HepG2 (cell line): ENCODE measurements around the gene ADSS1. TPM values are rescaled to one million over a fixed set of nuclear protein-coding genes. Genes with fewer than 3 reads are reported as not detected.
A peak's percentile ranks its signal among the peaks of the same experiment; 100 is the strongest.

Source experiments
- CTCF ChIP-seq: sonication (generic); formaldehyde crosslinking; IDR thresholded peaks from 2 replicates; pipeline ENCODE4 v1.5.0; 2020; ENCODE audit warnings: mild to moderate bottlenecking, missing genetic modification reagents, moderate library complexity
- FIP1L1 ChIP-seq: fragments of 200-400 bp; formaldehyde crosslinking; IDR thresholded peaks from 2 replicates; pipeline ENCODE4 v1.6.1; 2018; ENCODE audit warnings: low read depth, mild to moderate bottlenecking, low read length, moderate library complexity, borderline replicate concordance; ENCODE audit not compliant: insufficient read depth
- GABPA ChIP-seq, 2 experiments: IDR thresholded peaks; 2 replicates each; pipeline ENCODE4 v1.6.1; 2011 to 2016; ENCODE audit warnings: low read depth in 2 of 2, low read length in 1 of 2, missing biosample characterization in 1 of 2, missing genetic modification characterization in 1 of 2
- HMGA1 ChIP-seq: sonication (generic); formaldehyde crosslinking; conservative IDR thresholded peaks from 2 replicates; pipeline ENCODE4 v1.4.0; 2020; ENCODE audit warnings: missing genetic modification reagents
- HOXD1 ChIP-seq: sonication (generic); formaldehyde crosslinking; IDR thresholded peaks from 2 replicates; pipeline ENCODE4 v1.5.0; 2020; ENCODE audit warnings: missing genetic modification reagents
- MED1 ChIP-seq: sonication (generic); formaldehyde crosslinking; IDR thresholded peaks from 2 replicates; pipeline ENCODE4 v1.4.0; 2020; ENCODE audit warnings: missing genetic modification reagents
- NFRKB ChIP-seq: fragments of 450-650 bp; IDR thresholded peaks from 2 replicates; pipeline ENCODE4 v1.6.1; 2017
- PATZ1 ChIP-seq: sonication (generic); formaldehyde crosslinking; IDR thresholded peaks from 2 replicates; pipeline ENCODE4 v1.4.0; 2020; ENCODE audit warnings: missing genetic modification reagents
- SP1 ChIP-seq, 2 experiments: fragments of 450-650 bp in 1 of 2; sonication (generic) in 1 of 2; formaldehyde crosslinking in 1 of 2; IDR thresholded peaks; 2 replicates each; pipeline versions ENCODE4 v1.4.0 to v1.6.1; 2016 to 2020; ENCODE audit warnings: missing genetic modification reagents in 1 of 2
- SPEN ChIP-seq: sonication (generic); formaldehyde crosslinking; IDR thresholded peaks from 2 replicates; pipeline ENCODE4 v1.5.1; 2020; ENCODE audit warnings: low read depth, mild to moderate bottlenecking, missing genetic modification reagents
- ZFX ChIP-seq: sonication (generic); formaldehyde crosslinking; IDR thresholded peaks from 2 replicates; pipeline ENCODE4 v1.4.0; 2020; ENCODE audit warnings: mild to moderate bottlenecking, low read depth, missing genetic modification reagents, moderate library complexity
- ZNF335 ChIP-seq: sonication (generic); formaldehyde crosslinking; IDR thresholded peaks from 2 replicates; pipeline ENCODE4 v1.4.0; 2020; ENCODE audit warnings: missing genetic modification reagents
- ZNF451 ChIP-seq: sonication (generic); formaldehyde crosslinking; IDR thresholded peaks from 2 replicates; pipeline ENCODE4 v1.5.0; 2020; ENCODE audit warnings: mild to moderate bottlenecking, missing genetic modification reagents
- ZNF552 ChIP-seq: sonication (generic); formaldehyde crosslinking; IDR thresholded peaks from 2 replicates; pipeline ENCODE4 v1.9.0; 2022; ENCODE audit warnings: missing genetic modification reagents, mild to moderate bottlenecking, borderline replicate concordance
- ZNF558 ChIP-seq: sonication (generic); formaldehyde crosslinking; IDR thresholded peaks from 2 replicates; pipeline ENCODE4 v1.9.0; 2022; ENCODE audit warnings: mild to moderate bottlenecking, missing genetic modification reagents, borderline replicate concordance
- ZNF687 ChIP-seq: sonication (generic); formaldehyde crosslinking; IDR thresholded peaks from 2 replicates; pipeline ENCODE4 v1.5.1; 2020; ENCODE audit warnings: mild to moderate bottlenecking, missing genetic modification reagents, moderate library complexity
- ZSCAN25 ChIP-seq: sonication (generic); formaldehyde crosslinking; IDR thresholded peaks from 2 replicates; pipeline ENCODE4 v1.8.0; 2022; ENCODE audit warnings: mild to moderate bottlenecking, missing genetic modification reagents
- polyA plus RNA-seq, 8 experiments: library from polyadenylated mRNA; depleted of rRNA in 3 of 8; stranded (reverse) in 7 of 8; unstranded in 1 of 8; fragments of >200 nt; fragmentation: Illumina TruSeq in 4 of 8; extraction: Trizol in 4 of 8; gene quantifications; 2 replicates each; pipeline versions ENCODE4 v1.2.1 to v1.2.3, GENCODE V29; 2011 to 2016; ENCODE audit warnings: low read depth in 4 of 8, missing spikeins in 1 of 8, mixed read lengths in 1 of 8; ENCODE audit not compliant: insufficient read depth in 1 of 8
- total RNA-seq, 5 experiments: library from RNA; depleted of rRNA; stranded (reverse); fragments of >200 nt; fragmentation: Illumina TruSeq; extraction: Trizol; gene quantifications; 2 replicates each; pipeline ENCODE4 v1.2.3, GENCODE V29; 2016; ENCODE audit warnings: low read depth in 1 of 5
- TF ChIP-seq, protein P1 (sequence below): IDR thresholded peaks from 2 replicates; pipeline ENCODE4 v1.6.1; 2016; ENCODE audit warnings: missing compliant biosample characterization, missing genetic modification reagents, borderline replicate concordance
- TF ChIP-seq, protein P2 (sequence below): sonication (generic); formaldehyde crosslinking; IDR thresholded peaks from 2 replicates; pipeline ENCODE4 v1.4.0; 2020; ENCODE audit warnings: missing genetic modification reagents

The ADSS1 gene
- total and polyA plus RNA-seq, 2 of the 13 experiments (the other 11 are each of a cell fraction or from before 2014, with no cell fraction given): 1.0 to 36.7 TPM

DNA sequence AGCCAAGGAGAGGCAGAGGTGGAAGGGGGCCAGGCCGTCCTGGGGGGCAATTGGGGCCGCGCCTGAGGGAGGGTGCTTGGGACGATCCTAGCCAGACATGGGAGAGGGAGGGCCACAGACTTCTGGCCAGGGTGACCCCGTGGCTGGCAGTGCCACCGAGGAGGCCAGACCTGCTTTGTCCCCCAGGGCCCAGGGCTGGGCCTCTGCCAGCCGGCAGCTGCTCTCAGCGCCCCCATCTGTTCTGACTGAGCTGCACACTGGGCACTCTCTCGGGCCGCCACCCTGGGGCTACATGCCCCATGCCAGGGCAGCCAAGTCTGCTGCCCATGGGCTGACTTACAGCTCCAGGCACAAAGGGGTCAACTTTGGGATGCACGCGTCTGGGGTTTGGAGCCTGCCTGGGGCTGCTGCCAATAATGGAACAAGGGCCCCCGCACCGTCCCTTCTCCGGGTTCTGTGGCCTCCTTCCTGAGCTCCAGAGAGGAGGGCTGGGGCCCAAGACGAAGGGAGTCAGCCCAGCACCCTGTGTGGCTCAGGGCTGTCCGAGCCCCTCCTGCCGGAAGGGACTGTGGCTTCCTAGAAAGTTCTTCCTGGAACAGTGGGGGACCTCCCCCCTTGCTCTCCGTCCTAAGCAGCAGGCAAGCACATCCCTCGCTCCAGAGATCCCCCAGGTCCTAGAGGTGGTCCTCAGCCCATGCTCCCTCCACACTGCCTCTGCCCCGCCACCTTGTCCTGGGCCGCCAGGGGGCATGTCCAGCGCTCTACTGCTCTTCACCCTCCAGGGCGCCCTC is 1.1 kb downstream of the ADSS1 start (continued):
- TF ChIP-seq CTCF (peak; percentile 76), ZFX (CRISPR knock-in tag) (peak; percentile 58), ZNF451 (CRISPR knock-in tag) (no peak), FIP1L1 (no peak), SPEN (CRISPR knock-in tag) (peak; percentile 48; the same call in 1 of the 2 replicates), HMGA1 (CRISPR knock-in tag) (no peak), ZSCAN25 (CRISPR knock-in tag) (0 out of 2 replicates have a peak, but pooled peaks have one; percentile 21), ZNF687 (CRISPR knock-in tag) (peak; percentile 77), HOXD1 (CRISPR knock-in tag) (no peak), ZNF335 (CRISPR knock-in tag) (no peak), SP1 (IDR thresholded peaks at IDR 0.05) (no peak), SP1 (CRISPR knock-in tag; IDR thresholded peaks at IDR 0.05) (peak; percentile 54), ZNF558 (no peak), ZNF552 (no peak), PATZ1 (peak; percentile 31), GABPA (IDR thresholded peaks at IDR 0.05; ENCODE audit: low read depth, low read length) (no peak), GABPA (CRISPR knock-in tag; IDR thresholded peaks at IDR 0.05; ENCODE audit: low read depth) (peak; percentile 70), NFRKB (no peak), MED1 (CRISPR knock-in tag) (peak; percentile 50)
- TF ChIP-seq, protein P1, sequence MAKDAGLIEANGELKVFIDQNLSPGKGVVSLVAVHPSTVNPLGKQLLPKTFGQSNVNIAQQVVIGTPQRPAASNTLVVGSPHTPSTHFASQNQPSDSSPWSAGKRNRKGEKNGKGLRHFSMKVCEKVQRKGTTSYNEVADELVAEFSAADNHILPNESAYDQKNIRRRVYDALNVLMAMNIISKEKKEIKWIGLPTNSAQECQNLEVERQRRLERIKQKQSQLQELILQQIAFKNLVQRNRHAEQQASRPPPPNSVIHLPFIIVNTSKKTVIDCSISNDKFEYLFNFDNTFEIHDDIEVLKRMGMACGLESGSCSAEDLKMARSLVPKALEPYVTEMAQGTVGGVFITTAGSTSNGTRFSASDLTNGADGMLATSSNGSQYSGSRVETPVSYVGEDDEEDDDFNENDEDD (CRISPR knock-in tag): 0 out of 2 replicates have a peak, but pooled peaks have one; percentile 8
- TF ChIP-seq, protein P2, sequence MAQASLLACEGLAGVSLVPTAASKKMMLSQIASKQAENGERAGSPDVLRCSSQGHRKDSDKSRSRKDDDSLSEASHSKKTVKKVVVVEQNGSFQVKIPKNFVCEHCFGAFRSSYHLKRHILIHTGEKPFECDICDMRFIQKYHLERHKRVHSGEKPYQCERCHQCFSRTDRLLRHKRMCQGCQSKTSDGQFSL (CRISPR knock-in tag): no peak
